GM23338 (cell line): ENCODE measurements around the gene CAPN10.

Source experiments
- CREB1 ChIP-seq: fragments of 250-450 bp; sonication (Bioruptor Pico); IDR thresholded peaks from 2 replicates; pipeline ENCODE4 v1.5.0; 2020; ENCODE audit warnings: low read depth, mild to moderate bottlenecking, moderate library complexity
- EZH2 ChIP-seq: fragments of 200-600 bp; sonication (generic); IDR thresholded peaks from one replicate; pipeline ENCODE4 v1.8.0; 2017; ENCODE audit warnings: antibody characterized with exemption, mild to moderate bottlenecking, low read depth; ENCODE audit not compliant: unreplicated experiment
- EZH2phosphoT487 ChIP-seq: fragments of 200-600 bp; sonication (generic); IDR thresholded peaks from one replicate; pipeline ENCODE4 v1.8.1; 2018; ENCODE audit warnings: antibody characterized with exemption; ENCODE audit not compliant: unreplicated experiment
- JUNB ChIP-seq: IDR thresholded peaks from one replicate; pipeline ENCODE4 v1.6.1; 2016; ENCODE audit warnings: antibody characterized with exemption; ENCODE audit not compliant: unreplicated experiment
- NANOG ChIP-seq: IDR thresholded peaks from 2 replicates; pipeline ENCODE4 v1.6.1; 2016; ENCODE audit warnings: antibody characterized with exemption, borderline replicate concordance
- POLR2AphosphoS5 ChIP-seq: IDR thresholded peaks from 2 replicates; pipeline ENCODE4 v1.6.1; 2016; ENCODE audit warnings: antibody characterized with exemption, low read depth
- STAT1 ChIP-seq: IDR thresholded peaks from one replicate; pipeline ENCODE4 v1.6.1; 2016; ENCODE audit warnings: antibody characterized with exemption; ENCODE audit not compliant: unreplicated experiment
- ZNF114 ChIP-seq: fragments of 250-450 bp; sonication (Bioruptor Pico); IDR thresholded peaks from 2 replicates; pipeline ENCODE4 v1.5.0; 2020; ENCODE audit warnings: mild to moderate bottlenecking, moderate library complexity
- ZNF331 ChIP-seq: fragments of 250-450 bp; sonication (Bioruptor Pico); IDR thresholded peaks from 2 replicates; pipeline ENCODE4 v1.5.0; 2020; ENCODE audit warnings: low read depth, mild to moderate bottlenecking, moderate library complexity
- TF ChIP-seq, protein P1 (sequence below), 2 experiments: fragments of 200-600 bp in 1 of 2; sonication (generic) in 1 of 2; conservative IDR thresholded peaks; 2 replicates each; pipeline versions ENCODE4 v1.5.1 to v1.6.1; 2016 to 2017; ENCODE audit warnings: antibody characterized with exemption in 2 of 2, low read depth in 2 of 2, mild to moderate bottlenecking in 2 of 2, moderate library complexity in 1 of 2
- TF ChIP-seq, protein P2 (sequence below): IDR thresholded peaks from one replicate; pipeline ENCODE4 v1.6.1; 2018; ENCODE audit warnings: antibody characterized with exemption; ENCODE audit not compliant: unreplicated experiment
- TF ChIP-seq, protein P3 (sequence below): fragments of 250-450 bp; sonication (Bioruptor Pico); IDR thresholded peaks from 2 replicates; pipeline ENCODE4 v1.5.0; 2020; ENCODE audit warnings: mild to moderate bottlenecking, moderate library complexity

DNA sequence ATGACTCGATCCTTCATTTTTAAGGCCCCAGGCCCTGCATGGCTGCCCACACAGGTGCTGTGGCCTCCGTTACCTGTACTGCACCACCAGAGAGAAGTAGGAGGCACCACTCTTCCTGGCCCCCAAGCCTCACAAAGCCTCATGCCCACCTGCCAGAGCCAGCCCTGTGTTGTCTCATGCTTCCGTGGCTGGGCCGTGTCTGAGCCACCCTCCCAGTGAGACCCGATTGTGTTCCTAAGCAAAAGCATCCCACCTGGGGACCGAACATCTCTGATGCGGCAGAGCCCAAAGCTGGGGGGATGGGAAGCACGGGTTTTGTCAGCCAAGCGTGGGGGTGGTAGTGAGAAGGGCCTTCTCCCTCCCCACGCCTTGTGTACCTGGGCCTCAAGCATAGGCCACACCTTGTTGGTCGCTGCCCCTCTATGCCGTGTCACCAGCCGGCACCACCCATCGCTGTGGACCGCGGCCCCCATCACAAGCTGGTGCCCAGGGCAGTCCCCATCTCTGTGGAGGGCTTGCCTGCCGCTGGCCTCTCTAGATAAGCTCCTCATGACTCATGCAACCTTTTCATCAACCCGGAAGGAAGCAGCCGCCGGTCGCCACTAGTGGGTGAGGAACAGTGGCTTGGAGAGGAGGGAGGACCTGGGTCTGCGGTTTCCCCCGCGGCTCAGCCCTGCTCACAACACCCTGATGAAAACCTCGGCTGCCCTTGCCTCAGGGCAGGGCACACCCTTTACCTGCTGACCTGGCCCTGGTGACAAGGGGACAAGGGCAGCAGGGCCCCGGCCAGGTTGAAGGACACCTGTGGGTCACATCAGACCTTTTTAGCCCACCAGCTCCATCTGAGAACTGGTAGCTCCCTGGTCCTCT is 21.0 kb upstream of the CAPN10 start:
- TF ChIP-seq, protein P1, sequence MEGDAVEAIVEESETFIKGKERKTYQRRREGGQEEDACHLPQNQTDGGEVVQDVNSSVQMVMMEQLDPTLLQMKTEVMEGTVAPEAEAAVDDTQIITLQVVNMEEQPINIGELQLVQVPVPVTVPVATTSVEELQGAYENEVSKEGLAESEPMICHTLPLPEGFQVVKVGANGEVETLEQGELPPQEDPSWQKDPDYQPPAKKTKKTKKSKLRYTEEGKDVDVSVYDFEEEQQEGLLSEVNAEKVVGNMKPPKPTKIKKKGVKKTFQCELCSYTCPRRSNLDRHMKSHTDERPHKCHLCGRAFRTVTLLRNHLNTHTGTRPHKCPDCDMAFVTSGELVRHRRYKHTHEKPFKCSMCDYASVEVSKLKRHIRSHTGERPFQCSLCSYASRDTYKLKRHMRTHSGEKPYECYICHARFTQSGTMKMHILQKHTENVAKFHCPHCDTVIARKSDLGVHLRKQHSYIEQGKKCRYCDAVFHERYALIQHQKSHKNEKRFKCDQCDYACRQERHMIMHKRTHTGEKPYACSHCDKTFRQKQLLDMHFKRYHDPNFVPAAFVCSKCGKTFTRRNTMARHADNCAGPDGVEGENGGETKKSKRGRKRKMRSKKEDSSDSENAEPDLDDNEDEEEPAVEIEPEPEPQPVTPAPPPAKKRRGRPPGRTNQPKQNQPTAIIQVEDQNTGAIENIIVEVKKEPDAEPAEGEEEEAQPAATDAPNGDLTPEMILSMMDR (conservative IDR thresholded peaks at IDR 0.05; ENCODE audit: low read depth in 2 of 2), result no peak
- TF ChIP-seq EZH2 (no peak), POLR2AphosphoS5 (no peak), STAT1 (no peak), EZH2phosphoT487 (no peak), CREB1 (CRISPR knock-in tag) (no peak), JUNB (no peak), NANOG (no peak), ZNF114 (CRISPR knock-in tag) (no peak), ZNF331 (CRISPR knock-in tag) (no peak)
- TF ChIP-seq, protein P2, sequence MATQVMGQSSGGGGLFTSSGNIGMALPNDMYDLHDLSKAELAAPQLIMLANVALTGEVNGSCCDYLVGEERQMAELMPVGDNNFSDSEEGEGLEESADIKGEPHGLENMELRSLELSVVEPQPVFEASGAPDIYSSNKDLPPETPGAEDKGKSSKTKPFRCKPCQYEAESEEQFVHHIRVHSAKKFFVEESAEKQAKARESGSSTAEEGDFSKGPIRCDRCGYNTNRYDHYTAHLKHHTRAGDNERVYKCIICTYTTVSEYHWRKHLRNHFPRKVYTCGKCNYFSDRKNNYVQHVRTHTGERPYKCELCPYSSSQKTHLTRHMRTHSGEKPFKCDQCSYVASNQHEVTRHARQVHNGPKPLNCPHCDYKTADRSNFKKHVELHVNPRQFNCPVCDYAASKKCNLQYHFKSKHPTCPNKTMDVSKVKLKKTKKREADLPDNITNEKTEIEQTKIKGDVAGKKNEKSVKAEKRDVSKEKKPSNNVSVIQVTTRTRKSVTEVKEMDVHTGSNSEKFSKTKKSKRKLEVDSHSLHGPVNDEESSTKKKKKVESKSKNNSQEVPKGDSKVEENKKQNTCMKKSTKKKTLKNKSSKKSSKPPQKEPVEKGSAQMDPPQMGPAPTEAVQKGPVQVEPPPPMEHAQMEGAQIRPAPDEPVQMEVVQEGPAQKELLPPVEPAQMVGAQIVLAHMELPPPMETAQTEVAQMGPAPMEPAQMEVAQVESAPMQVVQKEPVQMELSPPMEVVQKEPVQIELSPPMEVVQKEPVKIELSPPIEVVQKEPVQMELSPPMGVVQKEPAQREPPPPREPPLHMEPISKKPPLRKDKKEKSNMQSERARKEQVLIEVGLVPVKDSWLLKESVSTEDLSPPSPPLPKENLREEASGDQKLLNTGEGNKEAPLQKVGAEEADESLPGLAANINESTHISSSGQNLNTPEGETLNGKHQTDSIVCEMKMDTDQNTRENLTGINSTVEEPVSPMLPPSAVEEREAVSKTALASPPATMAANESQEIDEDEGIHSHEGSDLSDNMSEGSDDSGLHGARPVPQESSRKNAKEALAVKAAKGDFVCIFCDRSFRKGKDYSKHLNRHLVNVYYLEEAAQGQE, result no peak
- TF ChIP-seq, protein P3, sequence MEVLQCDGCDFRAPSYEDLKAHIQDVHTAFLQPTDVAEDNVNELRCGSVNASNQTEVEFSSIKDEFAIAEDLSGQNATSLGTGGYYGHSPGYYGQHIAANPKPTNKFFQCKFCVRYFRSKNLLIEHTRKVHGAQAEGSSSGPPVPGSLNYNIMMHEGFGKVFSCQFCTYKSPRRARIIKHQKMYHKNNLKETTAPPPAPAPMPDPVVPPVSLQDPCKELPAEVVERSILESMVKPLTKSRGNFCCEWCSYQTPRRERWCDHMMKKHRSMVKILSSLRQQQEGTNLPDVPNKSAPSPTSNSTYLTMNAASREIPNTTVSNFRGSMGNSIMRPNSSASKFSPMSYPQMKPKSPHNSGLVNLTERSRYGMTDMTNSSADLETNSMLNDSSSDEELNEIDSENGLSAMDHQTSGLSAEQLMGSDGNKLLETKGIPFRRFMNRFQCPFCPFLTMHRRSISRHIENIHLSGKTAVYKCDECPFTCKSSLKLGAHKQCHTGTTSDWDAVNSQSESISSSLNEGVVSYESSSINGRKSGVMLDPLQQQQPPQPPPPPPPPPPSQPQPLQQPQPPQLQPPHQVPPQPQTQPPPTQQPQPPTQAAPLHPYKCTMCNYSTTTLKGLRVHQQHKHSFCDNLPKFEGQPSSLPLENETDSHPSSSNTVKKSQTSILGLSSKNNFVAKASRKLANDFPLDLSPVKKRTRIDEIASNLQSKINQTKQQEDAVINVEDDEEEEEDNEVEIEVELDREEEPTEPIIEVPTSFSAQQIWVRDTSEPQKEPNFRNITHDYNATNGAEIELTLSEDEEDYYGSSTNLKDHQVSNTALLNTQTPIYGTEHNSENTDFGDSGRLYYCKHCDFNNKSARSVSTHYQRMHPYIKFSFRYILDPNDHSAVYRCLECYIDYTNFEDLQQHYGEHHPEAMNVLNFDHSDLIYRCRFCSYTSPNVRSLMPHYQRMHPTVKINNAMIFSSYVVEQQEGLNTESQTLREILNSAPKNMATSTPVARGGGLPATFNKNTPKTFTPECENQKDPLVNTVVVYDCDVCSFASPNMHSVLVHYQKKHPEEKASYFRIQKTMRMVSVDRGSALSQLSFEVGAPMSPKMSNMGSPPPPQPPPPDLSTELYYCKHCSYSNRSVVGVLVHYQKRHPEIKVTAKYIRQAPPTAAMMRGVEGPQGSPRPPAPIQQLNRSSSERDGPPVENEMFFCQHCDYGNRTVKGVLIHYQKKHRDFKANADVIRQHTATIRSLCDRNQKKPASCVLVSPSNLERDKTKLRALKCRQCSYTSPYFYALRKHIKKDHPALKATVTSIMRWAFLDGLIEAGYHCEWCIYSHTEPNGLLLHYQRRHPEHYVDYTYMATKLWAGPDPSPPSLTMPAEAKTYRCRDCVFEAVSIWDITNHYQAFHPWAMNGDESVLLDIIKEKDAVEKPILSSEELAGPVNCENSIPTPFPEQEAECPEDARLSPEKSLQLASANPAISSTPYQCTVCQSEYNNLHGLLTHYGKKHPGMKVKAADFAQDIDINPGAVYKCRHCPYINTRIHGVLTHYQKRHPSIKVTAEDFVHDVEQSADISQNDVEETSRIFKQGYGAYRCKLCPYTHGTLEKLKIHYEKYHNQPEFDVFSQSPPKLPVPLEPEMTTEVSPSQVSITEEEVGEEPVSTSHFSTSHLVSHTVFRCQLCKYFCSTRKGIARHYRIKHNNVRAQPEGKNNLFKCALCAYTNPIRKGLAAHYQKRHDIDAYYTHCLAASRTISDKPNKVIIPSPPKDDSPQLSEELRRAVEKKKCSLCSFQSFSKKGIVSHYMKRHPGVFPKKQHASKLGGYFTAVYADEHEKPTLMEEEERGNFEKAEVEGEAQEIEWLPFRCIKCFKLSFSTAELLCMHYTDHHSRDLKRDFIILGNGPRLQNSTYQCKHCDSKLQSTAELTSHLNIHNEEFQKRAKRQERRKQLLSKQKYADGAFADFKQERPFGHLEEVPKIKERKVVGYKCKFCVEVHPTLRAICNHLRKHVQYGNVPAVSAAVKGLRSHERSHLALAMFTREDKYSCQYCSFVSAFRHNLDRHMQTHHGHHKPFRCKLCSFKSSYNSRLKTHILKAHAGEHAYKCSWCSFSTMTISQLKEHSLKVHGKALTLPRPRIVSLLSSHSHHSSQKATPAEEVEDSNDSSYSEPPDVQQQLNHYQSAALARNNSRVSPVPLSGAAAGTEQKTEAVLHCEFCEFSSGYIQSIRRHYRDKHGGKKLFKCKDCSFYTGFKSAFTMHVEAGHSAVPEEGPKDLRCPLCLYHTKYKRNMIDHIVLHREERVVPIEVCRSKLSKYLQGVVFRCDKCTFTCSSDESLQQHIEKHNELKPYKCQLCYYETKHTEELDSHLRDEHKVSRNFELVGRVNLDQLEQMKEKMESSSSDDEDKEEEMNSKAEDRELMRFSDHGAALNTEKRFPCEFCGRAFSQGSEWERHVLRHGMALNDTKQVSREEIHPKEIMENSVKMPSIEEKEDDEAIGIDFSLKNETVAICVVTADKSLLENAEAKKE (CRISPR knock-in tag), result no peak
